ENCODE data around the gene IRF8.
"Not testable (repeated sequence)": the region's sequence is repeated elsewhere in the genome, so short reads cannot be mapped to it uniquely, and the experiment has no call there.

The IRF8 gene

GRCh38 chr16:85892760-85893159, 6.2 kb upstream of the IRF8 start:
- DNase-seq (ENCODE audit: low read depth), result no peak

- DNase-seq (ENCODE audit: low read depth), result no peak
Observed at GRCh38 chr16:85894266-85894665, 4.7 kb upstream of the IRF8 start.

- no peak for DNase-seq (ENCODE audit: low read depth)
Observed at GRCh38 chr16:85897382-85897781, 1.6 kb upstream of the IRF8 start.

- no peak for DNase-seq (ENCODE audit: low read depth)
Observed at GRCh38 chr16:85899444-85899843, 482 bp downstream of the IRF8 start.

GRCh38 chr16:85900027-85900792, 1.2 kb downstream of the IRF8 start:
- DNase-seq (ENCODE audit: low read depth), result no peak

- DNase-seq (ENCODE audit: low read depth), result no peak
Observed at GRCh38 chr16:85901110-85901509, 2.1 kb downstream of the IRF8 start.

- no peak for DNase-seq (ENCODE audit: low read depth)
Observed at GRCh38 chr16:85901773-85902365, 2.9 kb downstream of the IRF8 start.

GRCh38 chr16:85902366-85903155, 3.6 kb downstream of the IRF8 start:
- DNase-seq (ENCODE audit: low read depth), result no peak

GRCh38 chr16:85903559-85903958, 4.6 kb downstream of the IRF8 start:
- no peak for DNase-seq (ENCODE audit: low read depth)

GRCh38 chr16:85905110-85906095, 6.4 kb downstream of the IRF8 start:
- no peak for DNase-seq (ENCODE audit: low read depth)

- DNase-seq (ENCODE audit: low read depth), result no peak
Observed at GRCh38 chr16:85906349-85906748, 7.4 kb downstream of the IRF8 start.

GRCh38 chr16:85907231-85907630, 8.3 kb downstream of the IRF8 start:
- DNase-seq (ENCODE audit: low read depth), result not testable (repeated sequence)

GRCh38 chr16:85908444-85908843, 9.5 kb downstream of the IRF8 start:
- no peak for DNase-seq (ENCODE audit: low read depth)

- DNase-seq (ENCODE audit: low read depth), result no peak
Observed at GRCh38 chr16:85908889-85909589, 10.1 kb downstream of the IRF8 start.

- no peak for DNase-seq (ENCODE audit: low read depth)
Observed at GRCh38 chr16:85909932-85910853, 11.2 kb downstream of the IRF8 start.

GRCh38 chr16:85910854-85911247, 11.9 kb downstream of the IRF8 start:
- no peak for DNase-seq (ENCODE audit: low read depth)

- DNase-seq (ENCODE audit: low read depth), result no peak
Observed at GRCh38 chr16:85911251-85911930, 12.4 kb downstream of the IRF8 start.

- DNase-seq (ENCODE audit: low read depth), result no peak
Observed at GRCh38 chr16:85912211-85912974, 13.4 kb downstream of the IRF8 start.

- DNase-seq (ENCODE audit: low read depth), result no peak
Observed at GRCh38 chr16:85913141-85913601, 14.2 kb downstream of the IRF8 start.

Measured in HS-27A (cell line).